A549 treated with CORT108297 at 1 μM for 4 hours (cell line): ENCODE data around the gene MAP3K20. TPM values are rescaled to one million over a fixed set of nuclear protein-coding genes. Genes with fewer than 3 reads are reported as not detected.

ENCODE experiments used
- total RNA-seq: library from RNA; stranded (reverse); fragments of 200-300 nt; extraction: Qiagen RNA extraction; gene quantifications from 5 replicates; pipeline ENCODE4 v1.2.3, GENCODE V29; 2022

Gene MAP3K20
- 26.6 to 39.5 TPM (median 33.8 TPM) in 5 replicates for total RNA-seq

DNA sequence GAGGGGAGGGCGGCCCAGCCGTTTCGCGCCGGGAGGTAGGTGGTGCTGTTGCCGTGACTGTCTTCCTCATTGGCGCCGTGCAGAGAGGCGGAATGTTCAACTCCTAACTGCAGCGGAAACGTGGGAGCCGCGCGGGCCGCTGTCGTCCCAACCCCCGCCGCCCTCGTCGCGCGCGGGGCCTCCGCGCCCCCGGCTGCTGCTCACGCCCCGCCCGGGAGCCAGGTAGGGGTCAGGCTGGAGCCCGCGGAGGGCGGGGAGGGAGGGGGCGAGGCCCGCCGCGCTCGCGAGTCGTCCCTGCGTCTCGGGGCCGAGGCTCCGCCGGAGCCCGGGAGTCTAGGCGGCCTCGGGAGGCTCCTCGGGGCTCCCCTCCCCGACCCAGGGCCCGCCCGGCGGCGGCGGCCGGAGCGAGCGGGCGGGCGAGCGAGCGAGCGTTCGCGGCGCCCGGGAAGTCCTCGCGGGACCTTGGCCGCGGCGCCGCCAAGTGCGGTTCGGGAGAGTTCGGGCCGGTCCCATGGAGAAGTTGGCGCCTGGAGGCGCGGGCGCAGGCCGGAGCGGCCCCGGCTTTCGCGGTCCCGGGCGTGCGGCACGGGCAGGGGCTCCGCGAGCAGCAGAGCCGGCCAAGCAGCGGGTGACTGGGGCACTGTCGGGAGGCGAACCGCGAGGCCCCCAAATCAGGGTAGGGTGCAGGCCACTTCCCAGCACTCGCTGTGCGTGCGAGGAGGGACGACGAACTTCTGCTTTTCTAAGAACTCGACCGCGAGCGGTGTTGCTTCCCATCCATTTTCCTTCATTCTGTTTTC, at the start of gene MAP3K20:
Gene MAP3K20 (plus strand): TSS at position 66 of the 800 bp plus-strand sequence. CDS start 15,186 bp downstream, outside the sequence.

